OCI-M1 (cell line): ENCODE data around the gene OSGIN1.

Experiments used
- DNase-seq: peaks from one replicate; lab custom pipeline; 2025; lab: John Stamatoyannopoulos, UW

OSGIN1 gene

DNA sequence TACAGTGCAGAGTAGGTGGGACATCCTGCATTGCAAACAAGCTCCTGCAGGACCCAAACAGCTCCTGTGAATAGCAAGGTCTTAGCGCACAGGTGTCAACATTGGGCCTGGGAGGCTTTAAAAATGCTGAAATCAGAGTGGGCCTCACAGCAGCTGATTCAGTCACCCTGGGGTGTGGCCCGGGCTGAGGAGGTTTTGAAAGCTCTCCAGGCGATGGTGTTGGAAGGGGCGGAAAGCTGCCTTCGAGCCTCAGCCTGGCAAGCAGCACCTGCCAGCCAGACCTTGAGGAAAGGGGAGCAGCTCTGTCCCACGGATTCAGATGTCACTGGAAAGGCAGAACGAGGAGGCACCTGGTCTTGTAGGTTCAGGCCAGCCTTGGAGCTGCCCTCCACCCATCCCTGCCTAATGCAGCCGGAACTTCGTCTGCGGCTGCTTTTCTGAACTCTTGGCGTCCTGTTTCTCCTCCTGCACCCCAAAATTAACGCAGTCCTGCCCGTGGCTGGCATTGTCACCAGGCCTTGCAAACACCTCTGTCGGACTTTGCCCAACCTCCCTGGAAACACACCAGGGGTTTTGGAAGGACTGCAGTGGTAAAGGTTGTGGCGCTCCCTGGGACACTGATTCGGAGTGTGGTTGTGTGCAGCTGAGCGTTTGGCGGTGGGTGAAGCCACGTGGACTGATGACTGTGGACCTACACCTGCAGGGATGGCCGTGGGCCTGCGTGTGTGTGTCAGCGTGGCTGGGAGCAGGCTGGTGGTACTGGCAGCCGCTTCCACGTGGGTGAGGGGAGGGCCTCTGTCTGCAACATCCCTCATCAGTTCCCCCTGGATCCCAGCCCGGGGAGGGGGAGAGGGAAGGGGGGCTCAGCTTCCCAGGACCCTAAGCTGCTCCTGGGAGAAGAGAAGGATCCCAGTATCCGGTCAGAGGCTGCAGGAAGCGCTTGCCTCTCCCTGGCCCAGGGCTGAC, 18.4 kb downstream of the OSGIN1 start:
- no peak for DNase-seq

DNA sequence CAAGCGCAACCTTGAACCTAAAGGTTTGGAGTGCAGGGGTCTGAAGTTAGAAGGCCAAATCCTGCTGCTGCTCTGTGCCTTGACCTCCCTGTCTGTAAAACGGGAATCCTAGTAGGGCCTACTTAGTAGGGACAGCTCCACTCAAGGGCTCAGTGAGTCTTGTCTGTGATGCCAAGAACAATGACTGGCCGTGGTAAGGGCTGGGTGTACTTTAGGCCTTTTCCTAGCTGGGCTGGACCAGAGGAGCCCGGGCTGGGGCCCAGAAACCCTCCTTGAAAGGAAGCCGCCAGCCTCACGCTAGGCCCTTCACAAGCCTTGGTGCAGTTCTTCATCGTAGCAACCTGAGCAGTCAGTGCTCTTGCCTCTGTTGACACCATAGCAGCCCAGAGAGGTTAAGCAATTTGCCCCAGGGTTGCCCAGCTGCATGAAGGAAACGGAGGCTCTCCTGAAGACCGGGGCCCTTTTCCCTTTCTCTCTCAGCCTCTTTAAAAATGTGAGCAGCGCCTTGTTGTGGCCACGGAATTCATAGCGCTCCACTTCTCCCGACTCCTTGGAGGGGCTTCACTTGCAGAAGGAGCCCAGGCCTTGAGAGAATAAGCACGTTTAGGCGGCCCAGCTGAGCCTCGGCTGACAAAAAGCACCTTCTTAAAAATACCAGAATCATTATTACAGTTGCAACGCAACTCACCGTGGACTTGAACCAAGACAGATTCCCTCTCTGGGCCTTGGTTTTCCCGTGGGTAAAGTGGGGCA, 19.4 kb downstream of the OSGIN1 start:
- no peak for DNase-seq

DNA sequence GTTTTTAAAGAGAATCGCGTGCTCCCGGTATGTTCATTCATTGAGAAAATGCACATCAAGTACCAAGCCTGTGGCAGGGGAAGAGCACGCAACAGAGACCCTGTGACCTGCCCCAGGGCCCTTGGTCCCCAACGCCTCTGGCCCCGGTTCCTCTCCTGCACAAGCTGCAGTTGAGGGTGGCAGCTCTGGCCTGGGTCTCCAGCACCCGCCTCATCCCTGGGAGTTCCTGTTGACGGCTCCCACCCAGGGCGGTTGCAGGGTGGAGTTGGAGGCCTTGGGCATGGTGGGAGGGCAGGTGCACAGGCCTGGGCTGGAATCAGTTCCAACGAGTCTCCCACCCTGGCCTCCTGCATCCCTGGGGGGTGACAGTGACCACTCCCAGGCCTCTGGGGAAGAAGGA, 20.0 kb downstream of the OSGIN1 start:
- no peak for DNase-seq

DNA sequence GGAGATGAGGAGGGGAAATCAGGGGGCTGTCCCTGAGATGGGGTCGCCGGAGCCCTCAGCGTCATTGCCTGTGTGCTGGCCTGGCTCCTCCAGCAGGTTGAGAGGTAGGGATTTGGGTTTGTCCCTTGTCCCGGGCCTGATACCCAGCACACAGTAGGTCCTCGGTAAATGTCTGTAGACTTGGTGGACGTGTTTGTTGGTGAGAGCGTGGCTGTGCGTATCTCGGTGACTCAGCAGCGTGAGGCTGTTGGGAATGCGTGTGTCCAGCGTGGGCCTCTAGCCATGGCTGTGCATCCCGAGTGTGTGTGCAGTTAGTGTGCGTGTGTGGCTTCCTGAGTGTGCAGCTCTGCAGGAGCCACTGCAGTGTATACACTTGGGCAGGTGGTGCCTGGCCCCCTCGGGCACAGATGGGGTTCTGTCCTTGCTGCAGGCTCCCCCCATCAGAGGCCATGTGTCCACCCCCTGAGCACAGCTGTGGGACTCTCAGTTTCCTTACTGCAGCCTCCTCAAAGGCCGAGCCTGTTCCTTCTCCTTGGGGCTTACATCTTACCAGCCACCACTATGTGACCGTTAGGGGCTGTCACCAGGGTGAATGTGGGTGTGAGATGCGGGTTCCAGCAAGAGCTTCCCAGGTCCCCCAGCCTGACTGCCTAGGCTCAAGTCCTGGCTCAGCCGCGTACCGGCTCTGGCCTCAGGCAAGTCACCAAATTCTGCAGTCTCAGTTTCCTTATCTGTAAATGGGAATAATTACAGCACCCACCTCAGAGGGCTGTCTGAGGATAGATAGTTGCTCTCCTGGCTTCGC, 20.7 kb downstream of the OSGIN1 start:
- peak; percentile 33 for DNase-seq

DNA sequence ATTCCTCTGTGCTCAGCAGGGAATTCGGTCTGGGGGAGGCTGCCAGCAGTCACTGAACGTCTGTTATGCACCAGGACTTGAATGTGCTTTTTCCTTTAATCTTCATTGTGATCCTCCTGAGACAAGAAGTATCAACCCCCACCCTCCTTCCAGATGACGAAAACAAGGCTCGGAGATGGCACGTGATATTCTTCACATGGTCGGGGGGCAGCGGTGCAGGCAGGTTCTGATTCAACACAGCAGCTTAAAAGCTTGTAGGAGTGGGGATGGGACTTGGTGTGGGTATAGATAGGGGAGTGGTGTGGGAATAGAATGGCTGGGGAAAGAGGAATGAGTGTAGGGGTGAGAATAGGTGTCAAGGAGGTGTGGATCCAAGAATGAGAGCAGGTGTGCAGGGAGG, 21.4 kb downstream of the OSGIN1 start:
- peak; percentile 33 for DNase-seq

DNA sequence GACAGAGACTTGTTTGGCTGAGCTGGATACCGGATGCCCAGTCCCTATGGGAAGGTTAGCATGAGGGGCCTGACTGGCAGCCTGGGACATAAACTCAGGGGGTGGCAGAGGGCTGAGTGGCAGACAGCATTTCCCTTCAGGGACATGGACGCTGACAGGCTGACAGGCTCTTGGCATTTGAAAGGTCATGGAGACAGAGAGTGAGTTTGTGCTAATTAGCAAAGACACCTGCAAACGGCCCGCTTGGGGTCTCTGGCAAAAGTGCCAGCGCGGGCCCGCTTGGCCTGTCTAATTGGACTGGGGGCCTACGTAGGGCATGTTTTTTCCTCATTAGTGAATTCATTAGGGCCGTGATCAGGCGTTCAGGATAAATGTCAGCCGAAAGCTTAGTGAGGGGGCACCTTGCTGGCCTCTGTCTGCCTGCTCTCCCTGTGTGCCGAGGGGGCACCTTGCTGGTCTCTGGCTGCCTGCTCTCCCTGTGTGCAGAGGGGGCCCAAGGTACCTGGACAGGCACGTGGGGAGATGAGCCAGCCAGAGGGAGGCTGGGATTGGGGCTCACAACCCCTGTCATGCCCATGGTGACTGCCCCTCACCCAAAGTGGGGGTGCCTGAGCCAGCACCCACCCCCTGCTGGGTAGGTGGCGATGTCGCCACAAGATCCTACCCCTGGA, 22.7 kb downstream of the OSGIN1 start:
- no peak for DNase-seq

DNA sequence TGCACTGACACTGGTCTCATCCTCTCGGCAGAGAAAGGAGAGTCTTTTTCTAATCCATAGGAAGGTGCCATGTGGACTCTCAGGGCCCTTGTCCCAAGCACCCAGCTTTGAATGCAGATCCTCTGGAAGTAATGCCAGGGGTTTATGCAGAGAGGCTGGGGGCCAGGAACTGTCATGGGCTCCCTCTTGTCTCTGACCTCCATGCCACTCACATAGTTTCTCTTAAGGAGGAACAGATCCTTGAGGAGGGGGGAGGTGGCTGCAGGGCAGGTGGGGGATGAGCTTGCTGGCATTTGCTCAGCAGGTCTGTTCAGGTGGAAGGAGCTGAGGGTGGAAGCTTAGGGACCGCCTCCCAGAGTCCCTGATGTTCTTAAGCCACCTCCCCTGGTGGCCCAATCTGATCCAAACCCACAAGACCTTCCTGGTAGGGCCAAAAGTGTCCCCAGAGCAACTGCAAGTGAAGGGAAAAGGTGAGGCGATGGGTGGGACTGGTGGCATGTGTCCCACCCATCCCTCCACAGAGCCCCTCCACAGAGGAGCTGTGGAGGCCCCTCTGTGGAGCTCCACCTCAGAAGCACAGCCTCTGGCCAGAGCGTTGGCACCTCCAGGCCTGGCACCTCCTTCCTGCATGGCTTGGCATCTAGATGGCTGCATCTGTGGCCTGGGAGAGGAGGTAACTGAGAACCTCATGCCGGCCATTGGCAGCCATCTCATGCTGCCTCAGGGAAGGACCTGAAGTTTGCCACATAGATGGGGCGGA, 24.2 kb downstream of the OSGIN1 start:
- DNase-seq: no peak

DNA sequence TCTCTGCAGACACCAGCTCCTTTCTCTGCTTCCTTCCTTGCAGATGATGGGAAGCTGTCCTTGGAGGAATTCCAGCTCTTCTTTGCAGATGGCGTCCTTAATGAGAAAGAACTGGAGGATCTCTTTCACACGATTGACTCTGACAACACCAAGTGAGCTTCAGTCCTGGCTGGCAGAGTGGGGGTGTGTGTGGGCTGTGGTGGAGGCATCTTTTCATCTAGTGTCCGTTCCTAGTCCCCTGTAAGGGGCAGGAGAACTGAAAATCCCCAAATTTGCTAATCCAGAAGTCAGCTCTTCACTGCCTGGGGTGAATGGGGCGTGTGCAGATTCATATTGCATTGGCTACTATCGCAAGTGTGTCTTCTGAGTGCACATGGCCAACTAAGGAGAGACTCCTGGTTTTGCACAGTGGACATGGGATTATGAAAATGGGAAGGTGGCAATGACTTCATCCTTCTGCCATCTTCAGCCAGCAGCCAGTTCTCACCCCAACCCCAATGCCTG, 25.4 kb downstream of the OSGIN1 start:
- no peak for DNase-seq

DNA sequence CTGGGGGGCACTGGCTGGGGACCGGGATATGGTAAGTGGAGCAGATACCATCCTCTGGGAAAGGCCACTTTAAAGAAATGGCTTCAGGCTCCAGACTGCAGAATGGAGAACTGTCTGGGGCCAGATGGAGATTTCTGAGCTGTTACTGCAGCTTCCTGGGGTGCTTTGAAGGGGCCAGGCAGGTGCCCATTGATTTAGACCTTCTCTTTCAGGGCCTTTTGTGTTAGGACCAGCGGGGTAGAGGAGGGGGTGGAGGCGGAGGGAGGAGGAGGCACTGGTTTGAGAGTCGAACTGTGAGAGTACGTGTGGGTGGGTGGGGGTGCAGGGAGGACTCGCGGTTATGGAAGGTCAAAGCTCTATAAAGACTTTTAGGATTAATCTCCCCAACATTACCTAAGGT, 26.4 kb downstream of the OSGIN1 start:
- no peak for DNase-seq

DNA sequence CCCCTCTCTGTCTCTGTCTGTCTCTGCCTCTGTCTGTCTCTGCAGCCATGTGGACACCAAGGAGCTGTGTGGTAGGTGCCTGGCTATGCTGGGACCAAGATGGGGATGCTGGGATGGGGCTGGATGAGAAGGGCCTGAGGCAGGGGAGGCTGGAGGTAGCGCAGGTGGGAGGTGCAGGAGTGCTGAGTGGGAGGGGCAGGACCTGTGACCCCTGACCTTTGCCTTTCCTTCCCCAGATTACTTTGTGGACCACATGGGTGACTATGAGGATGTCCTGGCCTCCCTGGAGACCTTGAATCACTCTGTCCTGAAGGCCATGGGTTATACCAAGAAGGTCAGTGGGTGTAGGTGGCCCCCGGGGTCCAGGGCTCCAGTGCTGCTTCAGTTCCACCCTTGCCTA, 27.8 kb downstream of the OSGIN1 start:
- no peak for DNase-seq

DNA sequence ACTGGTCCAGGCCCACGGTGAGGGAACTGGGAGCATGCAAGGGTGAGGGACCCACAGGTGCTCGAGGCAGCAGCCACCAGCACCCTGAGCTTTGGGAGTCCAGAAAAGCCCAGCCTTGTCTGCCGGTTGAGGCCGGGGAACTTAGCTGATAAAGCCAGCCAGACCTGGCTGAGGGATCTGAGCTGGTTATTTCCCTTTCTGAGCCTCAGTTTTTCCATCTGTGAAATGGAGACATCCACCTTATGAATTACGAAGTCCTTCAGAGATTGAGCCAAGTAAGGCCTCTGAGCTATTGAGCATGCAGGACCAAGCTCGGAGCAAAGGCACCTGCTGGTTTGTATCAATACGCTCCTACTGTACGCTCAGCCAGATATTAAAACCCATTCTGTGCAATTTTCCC, 28.8 kb downstream of the OSGIN1 start:
- DNase-seq: no peak

DNA sequence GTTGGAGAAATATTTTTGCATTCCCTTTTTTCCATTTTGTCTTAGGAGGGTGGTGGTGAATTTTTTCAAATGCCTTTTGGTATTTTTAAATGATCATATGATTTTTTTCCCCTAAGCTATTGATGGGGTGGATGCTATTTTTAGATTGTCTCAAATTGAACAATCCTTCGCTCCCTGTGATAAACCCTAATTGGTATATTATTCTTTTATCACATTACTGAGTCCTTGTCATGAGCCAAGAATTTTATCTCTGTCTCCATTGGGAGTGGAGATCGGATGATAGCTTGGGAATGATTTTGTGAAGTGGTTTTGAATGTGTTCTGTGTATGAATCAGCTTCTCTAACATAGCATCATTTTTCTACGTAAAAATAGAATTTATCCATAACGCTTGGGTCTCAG, 30.5 kb downstream of the OSGIN1 start:
- no peak for DNase-seq

DNA sequence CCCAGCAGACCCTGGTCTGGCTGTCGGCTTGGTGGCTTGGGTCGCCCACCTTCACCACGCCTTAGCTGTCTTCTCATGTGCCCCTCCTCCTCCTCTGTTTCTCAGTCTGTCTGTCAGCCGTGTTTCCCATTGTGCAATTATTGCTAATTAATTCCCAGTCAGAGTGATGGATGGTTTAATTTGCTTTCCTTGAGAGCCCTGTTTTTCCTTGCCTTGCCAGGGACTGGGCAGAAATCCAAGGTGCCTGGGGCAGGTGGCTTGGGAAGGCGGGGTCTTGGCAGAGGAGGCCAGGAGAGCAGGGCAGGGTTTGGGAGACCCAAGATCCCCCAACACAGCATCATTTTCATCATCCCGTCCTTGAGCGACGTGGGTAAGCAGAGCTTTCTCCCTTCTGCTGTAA, 36.3 kb downstream of the OSGIN1 start:
- no peak for DNase-seq

DNA sequence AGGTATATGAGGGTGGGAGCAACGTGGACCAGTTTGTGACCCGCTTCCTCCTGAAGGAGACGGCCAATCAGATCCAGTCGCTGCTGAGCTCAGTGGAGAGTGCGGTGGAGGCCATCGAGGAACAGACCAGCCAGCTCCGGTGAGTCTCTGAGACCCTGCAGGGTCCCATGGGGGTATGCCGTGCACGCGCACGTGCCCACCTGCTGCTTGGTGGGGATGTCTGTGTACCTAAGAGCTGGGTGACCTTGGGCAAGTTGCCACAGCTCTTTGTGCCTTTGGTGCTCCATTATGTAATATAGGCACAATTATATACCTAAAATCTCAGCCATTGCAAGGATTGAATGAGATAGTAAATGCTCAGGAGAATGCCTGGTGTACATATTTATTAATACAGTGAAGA, 37.5 kb downstream of the OSGIN1 start:
- DNase-seq: no peak

DNA sequence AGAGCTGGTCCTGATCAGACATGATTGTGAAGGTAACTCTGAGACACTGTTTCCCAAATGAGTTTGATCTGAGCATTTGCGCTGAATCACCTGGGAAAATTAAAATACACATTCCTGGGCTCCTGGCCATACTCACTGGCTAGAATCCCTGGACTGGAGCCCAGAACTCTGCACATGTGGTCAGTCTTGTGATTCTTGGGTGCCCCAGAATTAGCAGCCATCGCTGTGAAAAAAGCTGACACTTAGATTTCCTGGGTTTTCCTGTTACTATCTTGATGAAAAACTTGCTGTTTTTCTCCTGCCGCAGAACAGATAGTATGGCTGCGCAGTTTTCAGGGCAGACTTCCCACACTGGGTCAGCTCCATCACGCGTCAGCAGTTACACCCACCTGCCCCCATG, 39.6 kb downstream of the OSGIN1 start:
- DNase-seq: peak; percentile 35

DNA sequence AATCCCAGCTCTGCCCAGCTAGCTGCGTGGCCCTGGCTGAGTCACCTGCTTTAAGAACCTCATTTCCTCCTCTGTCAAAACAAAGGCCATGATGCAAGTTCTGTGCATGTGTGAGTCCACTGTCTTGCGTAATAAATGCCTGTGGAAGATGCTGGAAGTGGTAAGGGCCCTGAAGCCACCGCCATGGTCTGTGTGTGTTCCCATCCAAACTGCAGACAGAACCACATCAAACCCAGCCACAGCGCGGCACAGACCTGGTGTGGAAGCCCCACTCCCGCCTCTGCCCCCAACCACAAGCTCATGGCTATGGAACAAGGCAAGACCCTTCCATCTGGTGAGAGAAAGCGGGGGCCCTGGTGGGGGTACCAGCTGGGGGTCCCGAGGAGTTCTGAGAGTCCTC, 41.0 kb downstream of the OSGIN1 start:
- DNase-seq: peak; percentile 55

DNA sequence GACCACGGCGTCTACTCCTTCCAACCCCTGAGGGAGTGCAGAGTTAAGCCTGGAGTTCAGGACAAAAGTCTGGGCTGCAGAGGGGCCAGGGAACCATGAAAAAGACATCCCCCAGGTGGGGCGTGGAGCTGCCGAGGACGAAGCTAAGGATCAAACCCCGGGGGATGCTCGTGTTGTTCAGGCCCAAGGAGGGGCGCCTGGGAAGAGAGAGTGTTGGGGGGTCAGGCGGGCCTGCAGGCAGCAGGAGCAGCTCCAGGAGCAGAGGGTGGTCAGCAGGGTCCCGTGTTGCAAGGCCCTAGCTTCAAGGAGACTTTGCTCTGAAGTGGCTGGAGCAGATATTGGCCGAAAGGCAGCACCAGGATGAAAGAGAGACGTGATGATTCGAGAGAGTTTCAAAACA, 41.7 kb downstream of the OSGIN1 start:
- DNase-seq: no peak

DNA sequence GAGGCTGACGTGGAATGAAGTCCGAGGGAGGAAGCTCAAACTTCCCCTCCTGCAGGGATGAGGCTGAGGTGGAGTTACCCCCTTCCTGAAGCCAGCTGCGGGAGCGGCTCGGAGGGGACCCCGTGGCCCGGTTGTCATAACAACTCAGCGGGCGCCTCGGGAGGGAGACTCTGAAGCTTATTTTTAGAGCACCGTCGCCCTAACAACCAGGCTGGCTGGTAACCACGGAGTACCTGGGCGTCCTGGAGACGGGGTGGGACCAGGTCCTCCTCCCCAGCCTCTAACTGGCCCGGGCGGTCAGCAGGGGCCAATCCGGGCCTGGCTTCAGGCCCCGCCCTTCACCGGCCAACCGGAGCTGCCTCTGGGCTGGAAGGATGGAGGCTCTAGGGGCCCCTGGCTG, 42.7 kb downstream of the OSGIN1 start:
- DNase-seq: no peak

DNA sequence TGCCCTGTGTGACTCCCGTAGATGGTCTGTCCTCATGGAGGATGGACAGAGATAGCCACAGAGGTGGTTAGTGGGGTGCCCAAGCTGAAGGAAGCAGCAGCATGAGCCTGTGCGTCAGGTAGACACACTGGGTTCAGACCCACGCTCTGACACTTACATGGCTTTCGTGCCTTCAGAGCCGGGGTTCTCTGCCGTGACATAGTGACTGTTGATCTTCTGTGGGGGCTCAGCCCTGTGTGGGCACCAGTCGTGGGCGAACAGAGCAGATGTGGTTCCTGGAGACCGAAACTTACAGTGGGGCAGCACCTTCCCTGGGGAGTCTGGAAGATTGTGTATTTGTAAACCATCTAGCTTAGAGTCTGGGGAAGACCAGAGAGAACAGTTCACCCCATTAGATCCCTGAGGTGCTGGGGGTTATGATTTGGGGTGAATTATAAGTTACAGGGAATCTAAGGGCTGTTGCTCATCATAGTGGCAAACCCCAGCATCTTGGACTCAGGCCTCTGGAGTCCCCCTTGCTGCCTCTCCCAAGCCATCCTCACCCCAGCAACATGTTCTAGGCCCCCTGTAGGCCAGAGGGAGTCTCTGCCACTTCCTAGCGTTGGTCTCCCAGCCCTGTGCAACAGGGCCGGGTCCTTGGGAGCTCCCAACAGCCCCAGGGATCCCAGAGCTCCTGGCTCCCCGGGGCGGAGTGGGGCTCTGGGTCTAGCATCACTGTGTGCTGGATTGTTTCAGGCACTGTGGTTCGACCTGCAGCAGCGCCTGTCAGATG, 43.6 kb downstream of the OSGIN1 start:
- peak; percentile 24 for DNase-seq

DNA sequence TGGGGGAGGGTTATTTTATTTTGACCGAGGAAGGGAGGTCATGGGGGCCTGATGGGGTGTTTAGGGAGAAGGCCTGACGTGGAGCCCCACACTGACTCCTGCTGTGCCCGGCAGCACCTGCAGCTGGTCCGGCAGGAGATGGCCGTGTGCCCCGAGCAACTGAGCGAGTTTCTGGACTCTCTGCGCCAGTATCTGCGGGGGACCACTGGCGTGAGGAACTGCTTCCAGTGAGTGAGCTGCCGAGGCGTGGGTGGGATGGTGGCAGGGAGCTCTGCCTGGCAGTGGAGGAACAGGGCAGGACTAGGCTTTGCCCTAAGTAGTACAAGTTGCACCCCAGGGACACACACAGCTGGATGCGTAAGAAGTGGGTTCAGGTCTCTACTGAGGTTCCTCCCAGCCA, 45.1 kb downstream of the OSGIN1 start:
- DNase-seq: no peak
